ENCODE results near the gene MYO5A.
"Not testable (repeated sequence)": the region's sequence is repeated elsewhere in the genome, so short reads cannot be mapped to it uniquely, and the experiment has no call there.

MYO5A gene

DNA sequence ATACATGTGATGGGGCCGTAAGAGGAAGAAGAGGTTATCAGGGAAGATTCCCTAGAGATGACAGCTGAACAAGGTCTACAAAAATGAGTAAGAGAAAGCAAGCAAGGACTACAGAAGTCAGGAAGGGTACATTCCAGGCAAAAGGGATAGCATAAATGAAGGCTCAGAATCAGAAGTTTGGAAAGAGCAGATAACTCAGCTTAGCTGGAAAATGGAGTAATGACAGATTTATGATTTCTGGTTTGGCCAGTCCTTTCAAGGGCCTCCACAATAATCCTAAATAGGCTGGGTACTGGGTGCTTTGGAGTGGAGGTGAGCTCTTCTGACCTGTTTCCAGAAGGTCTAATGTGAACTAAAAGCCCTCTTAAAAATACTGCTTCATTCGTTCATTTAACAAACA lies 110.7 kb downstream of the MYO5A start:
- FAIRE-seq (no peak), DNase-seq (ENCODE audit: insufficient read length, low spot score) (no peak)
- TF ChIP-seq CTCF (IDR thresholded peaks at IDR 0.05; ENCODE audit: insufficient read depth, missing control alignments) = no peak

DNA sequence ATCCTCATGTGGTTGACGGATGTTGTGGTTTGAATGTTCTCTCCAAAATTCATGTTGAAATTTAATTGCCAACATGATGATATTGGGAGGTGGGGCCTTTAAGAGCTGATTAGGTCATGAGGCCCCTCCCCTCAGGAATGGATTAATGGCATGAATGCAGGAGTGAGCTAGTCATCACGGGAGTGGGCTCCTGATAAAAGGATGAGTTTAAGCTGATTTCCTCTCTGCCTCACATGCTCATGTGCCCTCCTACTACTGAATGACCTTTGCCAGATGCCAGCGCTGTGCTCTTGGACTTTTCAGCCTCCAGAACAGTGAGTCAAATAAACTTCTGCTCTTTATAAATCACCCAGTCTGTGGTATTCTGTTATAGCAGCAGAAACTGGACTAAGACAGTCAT lies 111.2 kb downstream of the MYO5A start:
- no peak for TF ChIP-seq CTCF (IDR thresholded peaks at IDR 0.05; ENCODE audit: insufficient read depth, missing control alignments)
- DNase-seq (ENCODE audit: insufficient read length, low spot score) (no peak), FAIRE-seq (no peak)

DNA sequence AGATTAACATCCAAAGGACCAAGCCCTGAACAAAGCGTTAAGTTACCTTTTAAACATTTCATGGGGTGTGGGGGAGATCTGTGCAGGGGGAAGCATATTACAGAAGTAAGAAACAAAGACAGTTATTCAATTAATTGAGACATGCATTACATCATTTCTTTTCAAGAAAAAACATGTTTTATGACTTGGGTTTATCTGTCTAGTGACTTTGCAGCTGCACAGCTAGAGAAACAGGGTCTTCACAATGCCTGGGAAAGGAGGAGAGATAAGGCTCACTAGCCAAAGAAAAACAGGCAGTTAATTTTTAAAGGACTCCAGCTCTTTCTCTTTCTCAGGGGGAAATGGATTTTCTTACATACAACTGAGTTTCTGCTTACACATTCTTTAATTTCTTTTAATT lies 112.1 kb downstream of the MYO5A start:
- not testable (repeated sequence) for FAIRE-seq; DNase-seq (ENCODE audit: insufficient read length, low spot score)

DNA sequence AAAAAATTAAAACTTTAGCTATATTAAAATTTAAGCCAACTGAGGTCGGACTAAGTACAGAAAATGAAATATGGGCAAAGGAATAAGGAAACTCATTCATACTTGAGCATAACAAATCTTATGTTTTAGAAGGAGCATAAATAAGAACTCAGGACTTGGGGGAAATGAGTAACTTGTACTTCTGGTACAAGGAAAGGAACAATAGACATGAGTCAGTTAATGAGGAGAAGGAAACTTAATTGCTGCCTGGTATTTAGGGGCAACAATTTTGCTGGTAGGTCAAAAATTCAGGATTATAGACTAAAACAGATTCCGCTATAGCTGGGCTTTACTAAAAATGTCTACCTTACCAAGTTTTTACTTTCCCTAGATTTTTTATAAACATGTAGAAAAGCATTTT lies 113.1 kb downstream of the MYO5A start:
- TF ChIP-seq CTCF (IDR thresholded peaks at IDR 0.05; ENCODE audit: insufficient read depth, missing control alignments) = no peak
- no peak for DNase-seq (ENCODE audit: insufficient read length, low spot score)
- no peak for FAIRE-seq

- FAIRE-seq (no peak), DNase-seq (ENCODE audit: insufficient read length, low spot score) (no peak)
- TF ChIP-seq CTCF (IDR thresholded peaks at IDR 0.05; ENCODE audit: insufficient read depth, missing control alignments) = no peak
Measured at GRCh38 chr15:52414936-52415335, 113.7 kb downstream of the MYO5A start.

DNA sequence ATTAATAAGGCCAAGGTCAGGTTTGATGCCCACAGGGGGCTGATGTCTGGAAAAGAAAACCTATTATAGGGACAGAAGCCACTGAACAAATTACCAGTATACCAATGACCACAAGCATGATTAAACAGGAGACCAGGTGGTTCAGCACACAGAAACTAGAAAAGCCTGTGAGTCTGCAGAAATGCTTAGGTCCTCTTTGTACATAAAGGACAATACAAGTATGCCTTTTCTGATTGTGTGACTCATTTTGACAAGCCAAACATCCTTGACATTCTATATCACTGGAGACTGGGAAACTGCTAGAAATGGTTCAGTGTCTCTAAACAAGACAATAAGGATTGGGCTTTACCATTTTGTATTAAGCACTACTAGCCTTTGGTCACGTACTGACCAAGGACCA lies 119.9 kb downstream of the MYO5A start:
- no peak for TF ChIP-seq CTCF (IDR thresholded peaks at IDR 0.05; ENCODE audit: insufficient read depth, missing control alignments)
- no peak for FAIRE-seq
- no peak for DNase-seq (ENCODE audit: insufficient read length, low spot score)

- FAIRE-seq (no peak), DNase-seq (ENCODE audit: insufficient read length, low spot score) (no peak)
- TF ChIP-seq CTCF (IDR thresholded peaks at IDR 0.05; ENCODE audit: insufficient read depth, missing control alignments) = no peak
Measured at GRCh38 chr15:52407374-52407773, 121.3 kb downstream of the MYO5A start.

- no peak for FAIRE-seq
- DNase-seq (ENCODE audit: insufficient read length, low spot score) = no peak
- TF ChIP-seq CTCF (IDR thresholded peaks at IDR 0.05; ENCODE audit: insufficient read depth, missing control alignments) = no peak
Measured at GRCh38 chr15:52406601-52407000, 122.1 kb downstream of the MYO5A start.
